ENCODE data around the gene DIRAS3.

DIRAS3 gene, protein sequence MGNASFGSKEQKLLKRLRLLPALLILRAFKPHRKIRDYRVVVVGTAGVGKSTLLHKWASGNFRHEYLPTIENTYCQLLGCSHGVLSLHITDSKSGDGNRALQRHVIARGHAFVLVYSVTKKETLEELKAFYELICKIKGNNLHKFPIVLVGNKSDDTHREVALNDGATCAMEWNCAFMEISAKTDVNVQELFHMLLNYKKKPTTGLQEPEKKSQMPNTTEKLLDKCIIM

DNA sequence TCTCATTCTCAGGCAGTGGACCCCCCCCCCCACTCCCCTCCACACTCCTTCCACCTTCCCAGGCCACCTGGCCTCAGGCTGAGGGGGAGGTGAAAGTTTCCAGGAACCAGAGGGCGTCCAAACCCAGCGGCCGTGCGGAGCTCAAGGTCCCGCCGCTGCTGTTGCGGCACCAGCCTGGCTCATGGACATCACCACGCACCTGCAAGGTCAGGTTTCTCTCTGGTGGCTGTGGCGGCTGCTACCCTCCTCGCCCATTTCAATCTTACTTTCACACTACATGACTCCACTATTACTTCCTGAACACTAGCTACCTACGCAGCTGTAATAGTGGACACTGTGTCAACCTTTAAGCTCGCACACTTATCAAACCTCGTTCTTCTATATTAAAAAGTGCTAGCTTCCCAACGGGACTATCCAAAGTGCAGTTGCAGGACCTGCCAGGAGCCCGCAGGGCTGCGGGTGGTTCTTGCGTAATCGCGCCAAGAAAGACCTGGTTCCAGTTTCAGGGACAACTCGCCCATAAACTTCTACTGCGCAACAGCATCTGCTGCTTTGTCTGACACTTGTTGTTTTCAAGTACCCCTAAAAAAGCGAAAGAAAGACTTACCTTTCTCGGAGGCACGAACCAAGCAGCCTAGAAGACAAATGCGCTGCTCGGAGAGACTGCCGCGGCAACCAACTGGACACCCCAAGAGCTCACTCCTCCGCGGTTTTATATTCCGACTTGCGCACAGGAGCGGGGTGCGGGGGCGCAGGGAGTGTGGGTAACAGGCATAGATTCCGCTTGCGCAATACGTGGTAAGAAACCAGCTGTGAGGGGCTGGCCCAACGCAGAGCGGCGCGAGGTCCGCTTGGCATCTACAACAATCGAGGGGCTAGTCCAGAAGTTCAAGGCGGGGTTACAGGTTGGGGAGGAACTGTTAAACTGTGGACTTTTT is at the start of gene DIRAS3:
Gene DIRAS3, minus strand, starts transcription at position 687 of the 938 bp plus-strand sequence. CDS start 3,330 bp downstream, outside the sequence.
- no peak within 1 kb of the TSS for H3K27ac ChIP-seq
- no peak for TF ChIP-seq CTCF (conservative IDR thresholded peaks at IDR 0.05)

GRCh38 chr1:68093737-68094136 is 43.3 kb upstream of the DIRAS3 start:
- H3K27ac ChIP-seq, result no peak overlapping the region
- TF ChIP-seq CTCF (conservative IDR thresholded peaks at IDR 0.05), result no peak

DNA sequence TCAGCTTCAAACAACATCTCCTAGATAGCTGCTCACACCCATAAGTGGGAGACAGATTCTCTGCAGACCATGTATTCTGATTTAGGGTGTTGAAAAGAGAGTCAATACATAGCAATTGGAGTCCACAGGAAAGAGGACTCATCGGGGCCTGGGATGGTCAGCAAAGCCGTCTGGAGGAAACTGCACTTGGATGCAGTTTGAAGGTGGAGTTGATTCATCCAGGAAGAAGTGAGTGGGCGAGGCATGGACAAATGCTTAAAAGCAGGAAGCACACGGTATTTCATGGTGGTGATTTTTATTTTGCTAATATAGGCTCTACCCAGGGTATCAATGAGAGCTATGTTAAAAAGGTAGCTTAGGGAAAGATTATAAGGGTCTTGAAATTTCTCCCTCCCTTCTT is 36.8 kb upstream of the DIRAS3 start:
- no peak overlapping the region for H3K27ac ChIP-seq
- TF ChIP-seq CTCF (conservative IDR thresholded peaks at IDR 0.05), result no peak

- TF ChIP-seq CTCF (conservative IDR thresholded peaks at IDR 0.05), result no peak
- no peak overlapping the region for H3K27ac ChIP-seq
These were observed 35.3 kb upstream of the DIRAS3 start for GRCh38 chr1:68085752-68086151.

GRCh38 chr1:68083686-68084085 is 33.3 kb upstream of the DIRAS3 start:
- TF ChIP-seq CTCF (conservative IDR thresholded peaks at IDR 0.05), result no peak
- H3K27ac ChIP-seq, result no peak overlapping the region

DNA sequence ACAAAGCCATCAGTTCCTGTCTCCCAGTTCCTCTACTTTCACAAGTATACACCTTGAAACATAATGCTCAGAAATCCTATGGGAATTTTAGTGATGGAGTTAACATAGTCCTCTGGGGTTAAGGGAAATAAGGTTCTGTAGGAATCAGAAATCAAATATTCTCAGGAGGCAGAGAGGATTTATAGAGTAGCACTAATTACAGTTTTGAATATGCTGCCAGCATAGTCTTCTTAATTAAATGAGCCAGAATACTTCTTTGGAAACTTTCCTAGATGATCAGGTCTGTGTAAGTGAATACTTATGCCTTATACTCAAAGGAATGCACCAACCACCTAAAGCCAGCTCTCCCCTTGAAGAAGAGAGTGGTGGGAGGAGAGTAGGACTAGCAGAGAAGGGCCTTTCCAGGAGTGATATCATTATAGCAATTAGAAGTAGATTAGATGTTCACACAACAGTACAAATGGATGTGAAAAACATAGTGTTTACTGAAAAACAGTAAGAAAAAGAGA is 31.4 kb upstream of the DIRAS3 start:
- TF ChIP-seq CTCF (conservative IDR thresholded peaks at IDR 0.05), result no peak

GRCh38 chr1:68078647-68079046 is 28.2 kb upstream of the DIRAS3 start:
- no peak for TF ChIP-seq CTCF (conservative IDR thresholded peaks at IDR 0.05)
- no peak overlapping the region for H3K27ac ChIP-seq

More for the DNA sequence above, 31.4 kb upstream of the DIRAS3 start:
- H3K27ac ChIP-seq, result no peak overlapping the region
